Ectodermal cell (in vitro differentiated cells): ENCODE data around the gene SH2D4B.

Source experiments
- H3K27ac ChIP-seq: 2 replicates; pipeline ENCODE4 v1.7.0; 2013; ENCODE audit warnings: mild to moderate bottlenecking, low read depth, low read length; ENCODE audit not compliant: insufficient read depth, poor library complexity, severe bottlenecking
- H3K27me3 ChIP-seq: 2 replicates; pipeline ENCODE4 v1.7.0; 2013; ENCODE audit warnings: mild to moderate bottlenecking, low read length; ENCODE audit not compliant: insufficient read depth, control insufficient read depth, poor library complexity, severe bottlenecking
- H3K36me3 ChIP-seq: one replicate; pipeline ENCODE4 v1.7.0; 2013; ENCODE audit warnings: low read length; ENCODE audit not compliant: control insufficient read depth, insufficient read depth
- H3K4me1 ChIP-seq: one replicate; pipeline ENCODE4 v1.7.0; 2013; ENCODE audit warnings: low read length; ENCODE audit not compliant: control insufficient read depth, insufficient read depth
- H3K4me3 ChIP-seq: 2 replicates; pipeline ENCODE4 v1.7.0; 2013; ENCODE audit warnings: low read depth, low read length, control low read depth; ENCODE audit not compliant: insufficient read depth
- H3K9me3 ChIP-seq: 2 replicates; pipeline ENCODE4 v1.7.0; 2013; ENCODE audit warnings: mild to moderate bottlenecking, low read length, moderate library complexity; ENCODE audit not compliant: control insufficient read depth
- WGBS, 2 experiments: methylation state at CpG; one replicate each; pipeline ENCODE4 v1.1.7; 2013; ENCODE audit warnings: missing lambda C conversion rate in 2 of 2; 5-methylcytosine and 5-hydroxymethylcytosine counted together

SH2D4B gene

GRCh38 chr10:80498078-80498832 is 39.4 kb upstream of the SH2D4B start:
- 89% methylated on average over 8 of the region's 8 CpGs for WGBS, 2 experiments
- Histone ChIP-seq H3K4me1 (peaks cover 44% of the 10 kb centered on the region), H3K27ac (no peak overlapping the region)

GRCh38 chr10:80498833-80499741 is 38.6 kb upstream of the SH2D4B start:
- H3K4me1 ChIP-seq = peaks cover 52% of the 10 kb centered on the region
- no peaks in the 10 kb centered on the region for H3K9me3 ChIP-seq
- H3K4me3 ChIP-seq = no peak overlapping the region
- H3K27ac ChIP-seq = no peak overlapping the region
- peaks cover 3% of the 10 kb centered on the region for H3K36me3 ChIP-seq
- H3K27me3 ChIP-seq = no peaks in the 10 kb centered on the region
- WGBS, 2 experiments = 79 to 82% methylated on average over 14 of the region's 14 CpGs

More at GRCh38 chr10:80498078-80498832, 39.4 kb upstream of the SH2D4B start:
- peaks cover 3% of the 10 kb centered on the region for H3K36me3 ChIP-seq
- H3K27me3 ChIP-seq = no peaks in the 10 kb centered on the region
- H3K9me3 ChIP-seq = no peaks in the 10 kb centered on the region
- no peak overlapping the region for H3K4me3 ChIP-seq

GRCh38 chr10:80500572-80501380 is 36.9 kb upstream of the SH2D4B start:
- 93 to 94% methylated on average over 14 of the region's 14 CpGs for WGBS, 2 experiments
- Histone ChIP-seq H3K4me3 (no peak overlapping the region), H3K4me1 (peaks cover 67% of the 10 kb centered on the region), H3K27ac (no peak overlapping the region), H3K36me3 (peaks cover 3% of the 10 kb centered on the region), H3K27me3 (no peaks in the 10 kb centered on the region), H3K9me3 (no peaks in the 10 kb centered on the region)

- Histone ChIP-seq H3K36me3 (no peaks in the 10 kb centered on the region), H3K27ac (no peak overlapping the region), H3K4me3 (no peak overlapping the region), H3K27me3 (no peaks in the 10 kb centered on the region), H3K4me1 (peaks cover 67% of the 10 kb centered on the region), H3K9me3 (no peaks in the 10 kb centered on the region)
- WGBS, 2 experiments = 90 to 91% methylated on average over 3 of the region's 3 CpGs
Observed at GRCh38 chr10:80501381-80501912, 36.3 kb upstream of the SH2D4B start.

GRCh38 chr10:80501913-80502521 is 35.7 kb upstream of the SH2D4B start:
- Histone ChIP-seq H3K27me3 (no peaks in the 10 kb centered on the region), H3K4me1 (peaks cover 67% of the 10 kb centered on the region), H3K36me3 (peaks cover 4% of the 10 kb centered on the region), H3K27ac (no peak overlapping the region), H3K4me3 (no peak overlapping the region), H3K9me3 (no peaks in the 10 kb centered on the region)
- 92% methylated on average over 13 of the region's 13 CpGs for WGBS, 2 experiments

- 91 to 92% methylated on average over 13 of the region's 13 CpGs for WGBS, 2 experiments
- Histone ChIP-seq H3K27ac (peak overlapping the region; percentile 60), H3K36me3 (peaks cover 4% of the 10 kb centered on the region)
Observed at GRCh38 chr10:80502621-80503583, 34.8 kb upstream of the SH2D4B start.

GRCh38 chr10:80503584-80504157 is 34.0 kb upstream of the SH2D4B start:
- H3K27ac ChIP-seq = peak overlapping the region; percentile 60
- peaks cover 4% of the 10 kb centered on the region for H3K36me3 ChIP-seq
- no peak overlapping the region for H3K4me3 ChIP-seq
- 48 to 54% methylated on average over 7 of the region's 7 CpGs for WGBS, 2 experiments
- H3K27me3 ChIP-seq = no peaks in the 10 kb centered on the region
- H3K9me3 ChIP-seq = no peaks in the 10 kb centered on the region
- peaks cover 57% of the 10 kb centered on the region for H3K4me1 ChIP-seq

More at GRCh38 chr10:80502621-80503583, 34.8 kb upstream of the SH2D4B start:
- Histone ChIP-seq H3K4me1 (peaks cover 65% of the 10 kb centered on the region), H3K4me3 (no peak overlapping the region), H3K9me3 (no peaks in the 10 kb centered on the region), H3K27me3 (no peaks in the 10 kb centered on the region)

- Histone ChIP-seq H3K9me3 (no peaks in the 10 kb centered on the region), H3K4me1 (peaks cover 52% of the 10 kb centered on the region), H3K4me3 (no peak overlapping the region), H3K27ac (peak overlapping the region; percentile 60), H3K36me3 (peaks cover 7% of the 10 kb centered on the region), H3K27me3 (no peaks in the 10 kb centered on the region)
- 88 to 90% methylated on average over 7 of the region's 7 CpGs for WGBS, 2 experiments
Observed at GRCh38 chr10:80504158-80504811, 33.4 kb upstream of the SH2D4B start.
